Measurements from ENCODE around the gene COPZ2. TPM values are rescaled to one million over a fixed set of nuclear protein-coding genes. Genes with fewer than 3 reads are reported as not detected.

COPZ2 gene
- total RNA-seq, 4 donors from 2014 or later: 0.91 to 14.5 (median 5.7) TPM

- Histone ChIP-seq H3K36me3 (no peaks in the 10 kb centered on the region), H3K9me3 (no peaks in the 10 kb centered on the region), H3K27ac (no peak overlapping the region), H3K27me3 (peaks cover 0 to 91% (median 7%) of the 10 kb centered on the region in 4 donors), H3K4me1 (peaks cover 9 to 15% (median 10%) of the 10 kb centered on the region in 3 donors), H3K4me3 (peak overlapping the region in 3 of 4 donors; percentile 19 to 58 (median 38))
- WGBS, 2 donors: 10% methylated on average over 22 of the region's 23 CpGs
- intact Hi-C loops (cut with DNase I): loop anchor here (10.0 kb wide), 1 partner anchor 57 kb away; the partner anchor contains the start of gene PRR15L
- no peak for DNase-seq
- TF ChIP-seq POLR2A (IDR thresholded peaks at IDR 0.05) (no peak), CTCF (IDR thresholded peaks at IDR 0.05) (peak in 3 of 6 experiments; percentile 8 to 28 (median 26))
Measured at GRCh38 chr17:48011405-48012150, 26.0 kb downstream of the COPZ2 start.

- 81 to 84% methylated on average over 3 of the region's 3 CpGs for WGBS, 2 donors
Measured at GRCh38 chr17:48010193-48010592, 27.4 kb downstream of the COPZ2 start.

DNA sequence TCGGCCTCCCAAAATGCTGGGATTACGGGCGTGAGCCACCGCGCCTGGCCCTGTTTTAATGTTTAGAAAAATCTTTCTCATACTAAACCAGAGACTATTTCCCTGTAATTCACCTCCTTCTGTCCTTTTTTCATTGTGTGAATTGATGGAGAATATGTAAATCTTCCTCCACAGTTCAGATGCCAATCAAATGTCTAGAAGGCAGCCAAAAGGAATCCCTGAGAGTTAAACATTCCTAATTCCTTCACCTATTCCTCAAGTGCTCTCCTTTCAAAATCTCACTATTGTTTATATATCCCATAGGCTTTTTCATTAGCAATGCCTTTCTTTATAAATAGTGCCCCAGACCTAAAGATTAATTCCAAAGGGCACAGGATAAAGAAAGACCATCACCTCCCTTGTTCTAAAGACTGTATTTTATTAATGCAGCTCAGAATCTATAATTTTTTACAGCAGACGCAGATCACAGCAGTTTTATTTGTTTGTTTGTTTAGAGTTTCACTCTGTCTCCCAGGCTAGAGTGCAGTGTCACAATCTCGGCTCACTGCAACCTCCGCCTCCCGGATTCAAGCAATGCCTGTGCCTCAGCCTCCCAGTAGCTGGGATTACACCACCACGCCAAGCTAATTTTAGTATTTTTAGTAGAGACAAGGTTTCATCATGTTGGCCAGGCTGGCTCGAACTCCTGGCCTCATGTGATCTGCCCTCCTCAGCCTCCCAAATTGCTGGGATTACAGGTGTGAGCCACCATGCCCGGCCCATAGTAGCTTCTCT, 30.5 kb downstream of the COPZ2 start:
- H3K4me3 ChIP-seq: no peak overlapping the region
- H3K36me3 ChIP-seq: no peaks in the 10 kb centered on the region
- DNase-seq: no peak
- intact Hi-C loops (cut with DNase I): no loop called here
- H3K27ac ChIP-seq: no peak overlapping the region
- peaks cover 0 to 89% (median 7%) of the 10 kb centered on the region in 4 donors for H3K27me3 ChIP-seq
- H3K9me3 ChIP-seq: no peaks in the 10 kb centered on the region
- TF ChIP-seq CTCF (IDR thresholded peaks at IDR 0.05): no peak
- TF ChIP-seq POLR2A (IDR thresholded peaks at IDR 0.05): no peak
- H3K4me1 ChIP-seq: peaks cover 22 to 24% (median 22%) of the 10 kb centered on the region in 3 donors
- WGBS, 2 donors: 81 to 86% methylated on average over 12 of the region's 12 CpGs

More at GRCh38 chr17:48010193-48010592, 27.4 kb downstream of the COPZ2 start:
- no peak overlapping the region for H3K4me3 ChIP-seq
- H3K4me1 ChIP-seq: peaks cover 9 to 15% (median 10%) of the 10 kb centered on the region in 3 donors
- intact Hi-C loops (cut with DNase I): loop anchor here (10.0 kb wide), 1 partner anchor 55 kb away; the partner anchor contains the start of gene PRR15L
- TF ChIP-seq POLR2A (IDR thresholded peaks at IDR 0.05) (no peak), CTCF (IDR thresholded peaks at IDR 0.05) (no peak)
- H3K9me3 ChIP-seq: no peaks in the 10 kb centered on the region
- peaks cover 0 to 99% (median 7%) of the 10 kb centered on the region in 4 donors for H3K27me3 ChIP-seq
- DNase-seq: no peak
- no peak overlapping the region for H3K27ac ChIP-seq
- no peaks in the 10 kb centered on the region for H3K36me3 ChIP-seq

GRCh38 chr17:48004983-48005382, 32.6 kb downstream of the COPZ2 start:
- intact Hi-C loops (cut with DNase I): no loop called here
- peaks cover 17 to 23% (median 22%) of the 10 kb centered on the region in 3 donors for H3K4me1 ChIP-seq
- H3K4me3 ChIP-seq: no peak overlapping the region
- H3K36me3 ChIP-seq: no peaks in the 10 kb centered on the region
- DNase-seq: no peak
- H3K27ac ChIP-seq: no peak overlapping the region
- 58 to 65% methylated on average over 3 of the region's 3 CpGs for WGBS, 2 donors
- TF ChIP-seq CTCF (IDR thresholded peaks at IDR 0.05) (no peak), POLR2A (IDR thresholded peaks at IDR 0.05) (no peak)
- H3K9me3 ChIP-seq: no peaks in the 10 kb centered on the region
- H3K27me3 ChIP-seq: peaks cover 0 to 74% (median 0%) of the 10 kb centered on the region in 4 donors
